ENCODE measurements around the gene TBC1D1. TPM values are rescaled to one million over a fixed set of nuclear protein-coding genes. Genes with fewer than 3 reads are reported as not detected.

The TBC1D1 gene
- polyA plus RNA-seq, 1 donor (not counting 4 experiments of a cell fraction or from before 2014, with no cell fraction given) = 32.5 TPM

- TF ChIP-seq EZH2 (IDR thresholded peaks at IDR 0.05; ENCODE audit: low read length) = no peak
- TF ChIP-seq CTCF (optimal IDR thresholded peaks at IDR 0.05 in 1 of 3, IDR thresholded peaks at IDR 0.05 in 1 of 3, conservative IDR thresholded peaks at IDR 0.05 in 1 of 3; ENCODE audit: extremely low read depth in 1 of 3, insufficient read depth in 2 of 3, low read length in 3 of 3) = no peak
- no peak overlapping the region for H3K4me3 ChIP-seq (ENCODE audit: control insufficient read depth in 2 of 3, extremely low read depth in 1 of 3, insufficient read depth in 2 of 3, low read depth in 1 of 3, low read length in 3 of 3)
- no peaks in the 10 kb centered on the region for H3K9me3 ChIP-seq (ENCODE audit: control insufficient read depth, low read depth, low read length)
- H2AFZ ChIP-seq (ENCODE audit: control insufficient read depth, low read length) = no peak overlapping the region
- no peaks in the 10 kb centered on the region for H3K79me2 ChIP-seq (ENCODE audit: control insufficient read depth, insufficient read depth, low read length)
- H3K36me3 ChIP-seq (ENCODE audit: control insufficient read depth in 2 of 2, extremely low read depth in 1 of 2, insufficient read depth in 2 of 2, low read length in 2 of 2) = peaks cover 0 to 4% of the 10 kb centered on the region in 2 experiments
- H3K4me1 ChIP-seq (ENCODE audit: control insufficient read depth, extremely low read depth, insufficient read depth, low read length) = no peaks in the 10 kb centered on the region
- no peaks in the 10 kb centered on the region for H3K9me1 ChIP-seq (ENCODE audit: control insufficient read depth, extremely low read depth, insufficient read depth, low read length)
- H3K4me2 ChIP-seq (ENCODE audit: control insufficient read depth, extremely low read depth, insufficient read depth, low read depth, low read length) = no peak overlapping the region
- dilution Hi-C loops (cut with MboI; ENCODE audit: extremely low pct_ligation_motif_present, low sequenced_read_pairs) = no loop called here
- no peak for FAIRE-seq
- no peak overlapping the region for H3K9ac ChIP-seq (ENCODE audit: control insufficient read depth, extremely low read depth, insufficient read depth, low read length)
- no peak overlapping the region for H3K27ac ChIP-seq (ENCODE audit: control insufficient read depth, insufficient read depth, low read length)
- no peak for DNase-seq (ENCODE audit: low read depth, low spot score)
- no peaks in the 10 kb centered on the region for H4K20me1 ChIP-seq (ENCODE audit: control insufficient read depth, extremely low read depth, insufficient read depth, low read length)
- no peaks in the 10 kb centered on the region for H3K27me3 ChIP-seq (ENCODE audit: control insufficient read depth, extremely low read depth, insufficient read depth, low read length)
Observed at GRCh38 chr4:38140643-38141203, 249.8 kb downstream of the TBC1D1 start.

GRCh38 chr4:38141808-38142500 lies 251.1 kb downstream of the TBC1D1 start:
- no peaks in the 10 kb centered on the region for H3K9me3 ChIP-seq (ENCODE audit: control insufficient read depth, low read depth, low read length)
- H3K27ac ChIP-seq (ENCODE audit: control insufficient read depth, insufficient read depth, low read length) = no peak overlapping the region
- H4K20me1 ChIP-seq (ENCODE audit: control insufficient read depth, extremely low read depth, insufficient read depth, low read length) = no peaks in the 10 kb centered on the region
- no peaks in the 10 kb centered on the region for H3K79me2 ChIP-seq (ENCODE audit: control insufficient read depth, insufficient read depth, low read length)
- DNase-seq (ENCODE audit: low read depth, low spot score) (no peak), FAIRE-seq (no peak)
- no peak overlapping the region for H3K9ac ChIP-seq (ENCODE audit: control insufficient read depth, extremely low read depth, insufficient read depth, low read length)
- no peak overlapping the region for H3K4me3 ChIP-seq (ENCODE audit: control insufficient read depth in 2 of 3, extremely low read depth in 1 of 3, insufficient read depth in 2 of 3, low read depth in 1 of 3, low read length in 3 of 3)
- no peaks in the 10 kb centered on the region for H3K9me1 ChIP-seq (ENCODE audit: control insufficient read depth, extremely low read depth, insufficient read depth, low read length)
- H3K4me1 ChIP-seq (ENCODE audit: control insufficient read depth, extremely low read depth, insufficient read depth, low read length) = no peaks in the 10 kb centered on the region
- no peaks in the 10 kb centered on the region for H3K27me3 ChIP-seq (ENCODE audit: control insufficient read depth, extremely low read depth, insufficient read depth, low read length)
- H2AFZ ChIP-seq (ENCODE audit: control insufficient read depth, low read length) = no peak overlapping the region
- dilution Hi-C loops (cut with MboI; ENCODE audit: extremely low pct_ligation_motif_present, low sequenced_read_pairs) = no loop called here
- no peak for TF ChIP-seq EZH2 (IDR thresholded peaks at IDR 0.05; ENCODE audit: low read length)
- no peak for TF ChIP-seq CTCF (optimal IDR thresholded peaks at IDR 0.05 in 1 of 3, IDR thresholded peaks at IDR 0.05 in 1 of 3, conservative IDR thresholded peaks at IDR 0.05 in 1 of 3; ENCODE audit: extremely low read depth in 1 of 3, insufficient read depth in 2 of 3, low read length in 3 of 3)
- H3K4me2 ChIP-seq (ENCODE audit: control insufficient read depth, extremely low read depth, insufficient read depth, low read depth, low read length) = no peak overlapping the region
- H3K36me3 ChIP-seq (ENCODE audit: control insufficient read depth in 2 of 2, extremely low read depth in 1 of 2, insufficient read depth in 2 of 2, low read length in 2 of 2) = peaks cover 0 to 4% of the 10 kb centered on the region in 2 experiments

All from keratinocyte (primary cell).